Heart left ventricle (tissue), 16 donors: ENCODE measurements around the gene EPHB1. TPM values are rescaled to one million over a fixed set of nuclear protein-coding genes. Genes with fewer than 3 reads are reported as not detected.

Source experiments
- ATAC-seq, 4 donors: fragments of 200-7000 bp; cut with Tn5 transposase; one replicate each; pipeline ENCODE4 v1.9.1; 2020 to 2022; ENCODE audit warnings: moderate library complexity in 4 of 4, mild to moderate bottlenecking in 3 of 4, moderate number of reproducible peaks in 1 of 4
- DNase-seq, 5 donors: peaks; one replicate each; pipeline ENCODE4 v3.0.0-alpha.2; 2020
- H3K27ac ChIP-seq, 12 donors: fragments of 200-600 bp; sonication (generic) in 4 of 12; one replicate each; pipeline versions ENCODE4 v1.5.0 to v1.8.0; 2016 to 2022; ENCODE audit warnings: mild to moderate bottlenecking in 2 of 12
- H3K27me3 ChIP-seq, 9 donors: fragments of 200-600 bp; sonication (generic) in 2 of 9; one replicate each; pipeline versions ENCODE4 v1.5.1 to v1.8.0; 2016 to 2022; ENCODE audit warnings: mild to moderate bottlenecking in 3 of 9
- H3K36me3 ChIP-seq, 9 donors: fragments of 200-600 bp; sonication (generic) in 2 of 9; one replicate each; pipeline versions ENCODE4 v1.5.0 to v1.8.0; 2018 to 2022; ENCODE audit warnings: mild to moderate bottlenecking in 2 of 9
- H3K4me1 ChIP-seq, 12 donors: fragments of 200-600 bp; sonication (generic) in 4 of 12; one replicate each; pipeline versions ENCODE4 v1.5.0 to v1.8.0; 2016 to 2022; ENCODE audit warnings: mild to moderate bottlenecking in 3 of 12
- H3K4me3 ChIP-seq, 12 donors: fragments of 200-600 bp; sonication (generic) in 4 of 12; one replicate each; pipeline versions ENCODE4 v1.5.0 to v1.8.0; 2017 to 2022; ENCODE audit warnings: mild to moderate bottlenecking in 9 of 12, moderate library complexity in 4 of 12
- H3K9me3 ChIP-seq, 12 donors: fragments of 200-600 bp; sonication (generic) in 4 of 12; one replicate each; pipeline versions ENCODE4 v1.5.0 to v1.8.0; 2016 to 2022; ENCODE audit warnings: mild to moderate bottlenecking in 1 of 12
- POLR2A ChIP-seq, 2 donors: fragments of 450-650 bp; IDR thresholded peaks; one replicate each; pipeline ENCODE4 v1.6.1; 2017; ENCODE audit warnings: antibody characterized with exemption in 2 of 2, mild to moderate bottlenecking in 2 of 2, moderate library complexity in 2 of 2
- WGBS, 4 donors: extraction: QIAGEN DNeasy Blood & Tissue Kit in 2 of 4; methylation state at CpG; one replicate each; pipeline versions ENCODE4 v1.1.5 to v1.1.7; 2013 to 2018; 5-methylcytosine and 5-hydroxymethylcytosine counted together
- intact Hi-C, 10 donors: fragments of 100-400 bp; cut with DNase I; formaldehyde crosslinking; loops; one replicate each; pipeline versions ENCODE4 v1.11.1 to v1.14.2; 2022
- polyA plus RNA-seq, 2 donors: library from polyadenylated mRNA; stranded (reverse); fragments of 200-250 nt; gene quantifications; one replicate each; pipeline ENCODE4 v1.2.3, GENCODE V29; 2013
- total RNA-seq, 9 donors: library from RNA; depleted of rRNA in 2 of 9; stranded (reverse); fragments of >200 nt in 2 of 9; fragmentation: NEBNext Ultra II Directional in 3 of 9; extraction: Animal tissue kit (Norgen Biotek cat#: 25700) in 3 of 9; gene quantifications; one replicate each; pipeline versions ENCODE4 v1.1.0 to v1.2.4, GENCODE V29; 2016 to 2023
- TF ChIP-seq, protein P1 (sequence below), 12 donors: fragments of 200-600 bp; sonication (generic) in 4 of 12; IDR thresholded peaks; one replicate each; pipeline versions ENCODE4 v1.5.0 to v1.8.0; 2018 to 2022; ENCODE audit warnings: antibody characterized with exemption in 12 of 12, mild to moderate bottlenecking in 5 of 12
- donor health status: ischemic (EF 13 %, LVEDD 7.1; RV severe dilation, severe dysfunction).
- donor health status: healthy with polysubstance abuse.
- donor health status: DM: no; HTN: yes; CAD: no.
- donor health status: DM: no; HTN: no; CAD: no.
- donor health status: ischemic (EF 25% LVEDD 6.9; RV normal size, moderate dysfunction).
- donor health status: ischemic (EF 25% LVEDD 5.7; RV mildly dilated, moderate dysfunction).
- donor health status: healthy.
- donor health status: DM: yes; HTN: yes; CAD: no.
- donor health status: ischemic (EF 35%, LVEDD 5.7; RV mildly dilated, moderate dysfunction).
- donor health status: nonischemic (EF 11% LVEDD 7.7; RV severe dilation, severe dysfunction).
- donor health status: DM: yes; HTN: yes; CAD: no.
- donor health status: PGD.
- donor health status: ischemic (EF 29% LVEDD 5.4; RV normal size, mild dysfunction).
- donor health status: nonischemic (EF 23%, LVEDD 6.1; RV moderate dilation, normal function).

EPHB1 gene
- total and polyA plus RNA-seq, 11 donors, result 0.31 to 2.2 (median 1.1) TPM

DNA sequence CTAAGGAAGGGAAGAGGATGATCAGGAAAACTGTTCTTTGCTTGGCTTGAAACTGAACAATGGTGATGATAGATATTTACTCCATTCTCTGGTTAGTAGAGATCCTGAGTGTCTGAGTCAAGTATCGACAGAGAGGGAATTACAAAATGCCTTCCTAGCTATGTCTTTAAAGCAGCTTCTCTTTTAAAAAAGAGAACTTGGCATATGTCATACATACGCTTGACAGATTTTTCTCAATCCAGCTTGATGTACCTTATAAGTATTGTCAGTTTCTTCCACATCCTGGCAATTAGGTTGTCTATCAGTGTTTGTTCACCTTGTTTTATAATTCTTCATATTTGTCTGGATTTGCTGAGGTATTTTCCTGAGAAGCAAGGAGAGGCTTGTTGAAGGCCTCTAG, 5.0 kb upstream of the EPHB1 start:
- Histone ChIP-seq H3K4me1 (peaks cover 0 to 6% (median 0%) of the 10 kb centered on the region in 12 donors), H3K9me3 (no peaks in the 10 kb centered on the region), H3K27ac (no peak overlapping the region), H3K27me3 (peaks cover 0 to 6% (median 0%) of the 10 kb centered on the region in 9 donors), H3K36me3 (no peaks in the 10 kb centered on the region), H3K4me3 (no peak overlapping the region)
- WGBS, 4 donors, result 89 to 95% (median 92%) methylated on average over 2 of the region's 2 CpGs
- ATAC-seq (no peak), DNase-seq (no peak)
- intact Hi-C loops, result loop anchor here in 8 of 10 donors (5.0 to 10.0 kb wide), 6 partner anchors 435 to 1255 kb away; no protein-coding TSS in a partner anchor
- TF ChIP-seq, protein P1, sequence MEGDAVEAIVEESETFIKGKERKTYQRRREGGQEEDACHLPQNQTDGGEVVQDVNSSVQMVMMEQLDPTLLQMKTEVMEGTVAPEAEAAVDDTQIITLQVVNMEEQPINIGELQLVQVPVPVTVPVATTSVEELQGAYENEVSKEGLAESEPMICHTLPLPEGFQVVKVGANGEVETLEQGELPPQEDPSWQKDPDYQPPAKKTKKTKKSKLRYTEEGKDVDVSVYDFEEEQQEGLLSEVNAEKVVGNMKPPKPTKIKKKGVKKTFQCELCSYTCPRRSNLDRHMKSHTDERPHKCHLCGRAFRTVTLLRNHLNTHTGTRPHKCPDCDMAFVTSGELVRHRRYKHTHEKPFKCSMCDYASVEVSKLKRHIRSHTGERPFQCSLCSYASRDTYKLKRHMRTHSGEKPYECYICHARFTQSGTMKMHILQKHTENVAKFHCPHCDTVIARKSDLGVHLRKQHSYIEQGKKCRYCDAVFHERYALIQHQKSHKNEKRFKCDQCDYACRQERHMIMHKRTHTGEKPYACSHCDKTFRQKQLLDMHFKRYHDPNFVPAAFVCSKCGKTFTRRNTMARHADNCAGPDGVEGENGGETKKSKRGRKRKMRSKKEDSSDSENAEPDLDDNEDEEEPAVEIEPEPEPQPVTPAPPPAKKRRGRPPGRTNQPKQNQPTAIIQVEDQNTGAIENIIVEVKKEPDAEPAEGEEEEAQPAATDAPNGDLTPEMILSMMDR (IDR thresholded peaks at IDR 0.05), result no peak
- TF ChIP-seq POLR2A (IDR thresholded peaks at IDR 0.05), result no peak

DNA sequence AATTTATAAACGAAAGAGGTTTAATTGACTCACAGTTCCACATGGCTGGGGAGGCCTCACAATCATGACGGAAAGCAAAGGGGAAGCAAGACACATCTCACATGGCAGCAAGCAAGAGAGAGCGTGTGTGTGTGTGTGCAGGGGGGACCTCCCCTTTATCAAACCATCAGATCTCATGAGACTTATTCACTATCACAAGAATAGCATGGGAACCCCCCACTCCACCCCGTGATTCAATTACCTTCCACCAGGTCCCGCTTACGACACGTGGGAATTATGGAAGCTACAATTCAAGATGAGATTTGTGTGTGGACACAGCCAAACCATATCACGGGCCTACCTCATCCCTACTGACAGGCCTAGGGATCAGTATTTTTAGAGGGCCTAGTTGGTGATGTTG, 3.1 kb upstream of the EPHB1 start:
- peaks cover under 1 to 21% (median 16%) of the 10 kb centered on the region in 9 donors for H3K27me3 ChIP-seq
- no peak for ATAC-seq
- no peak overlapping the region for H3K27ac ChIP-seq
- intact Hi-C loops, result loop anchor here in 8 of 10 donors (2.0 to 10.0 kb wide), 7 partner anchors 433 to 1253 kb away; no protein-coding TSS in a partner anchor
- no peaks in the 10 kb centered on the region for H3K9me3 ChIP-seq
- peaks cover 0 to 22% (median 13%) of the 10 kb centered on the region in 12 donors for H3K4me1 ChIP-seq
- 91 to 94% (median 93%) methylated on average over 8 of the region's 8 CpGs for WGBS, 4 donors
- TF ChIP-seq, protein P1 (IDR thresholded peaks at IDR 0.05), result no peak
- TF ChIP-seq POLR2A (IDR thresholded peaks at IDR 0.05), result no peak
- H3K4me3 ChIP-seq, result no peak overlapping the region
- DNase-seq, result no peak
- H3K36me3 ChIP-seq, result no peaks in the 10 kb centered on the region

DNA sequence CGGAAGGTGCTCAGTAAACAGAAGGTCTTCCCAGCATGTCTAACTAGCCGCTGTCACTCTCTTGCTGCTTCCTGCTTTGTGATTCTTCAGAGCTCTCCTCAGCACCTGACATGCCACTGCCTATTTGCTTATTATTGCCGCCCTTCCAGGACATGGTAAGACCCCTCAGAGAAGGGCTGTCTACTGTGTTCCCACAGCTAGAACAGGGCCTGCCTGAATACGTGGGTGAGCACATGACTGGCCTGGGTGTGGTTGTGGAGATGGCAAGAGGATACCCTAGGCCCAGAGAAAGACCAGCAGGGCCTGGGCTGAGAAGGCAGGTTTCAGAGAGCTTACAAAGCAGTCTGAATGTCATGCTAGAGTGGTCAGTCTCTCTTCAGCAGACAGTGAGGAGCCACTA, 2.4 kb upstream of the EPHB1 start:
- Histone ChIP-seq H3K4me3 (no peak overlapping the region), H3K9me3 (no peaks in the 10 kb centered on the region), H3K4me1 (peaks cover 0 to 28% (median 16%) of the 10 kb centered on the region in 12 donors), H3K36me3 (no peaks in the 10 kb centered on the region), H3K27me3 (peaks cover 8 to 27% (median 23%) of the 10 kb centered on the region in 9 donors), H3K27ac (no peak overlapping the region)
- 82 to 94% (median 92%) methylated on average over 4 of the region's 4 CpGs for WGBS, 4 donors
- DNase-seq, result no peak
- no peak for ATAC-seq
- TF ChIP-seq, protein P1 (IDR thresholded peaks at IDR 0.05), result no peak
- TF ChIP-seq POLR2A (IDR thresholded peaks at IDR 0.05), result no peak
- intact Hi-C loops, result loop anchor here in 8 of 10 donors (2.0 to 10.0 kb wide), 7 partner anchors 432 to 1252 kb away; no protein-coding TSS in a partner anchor

DNA sequence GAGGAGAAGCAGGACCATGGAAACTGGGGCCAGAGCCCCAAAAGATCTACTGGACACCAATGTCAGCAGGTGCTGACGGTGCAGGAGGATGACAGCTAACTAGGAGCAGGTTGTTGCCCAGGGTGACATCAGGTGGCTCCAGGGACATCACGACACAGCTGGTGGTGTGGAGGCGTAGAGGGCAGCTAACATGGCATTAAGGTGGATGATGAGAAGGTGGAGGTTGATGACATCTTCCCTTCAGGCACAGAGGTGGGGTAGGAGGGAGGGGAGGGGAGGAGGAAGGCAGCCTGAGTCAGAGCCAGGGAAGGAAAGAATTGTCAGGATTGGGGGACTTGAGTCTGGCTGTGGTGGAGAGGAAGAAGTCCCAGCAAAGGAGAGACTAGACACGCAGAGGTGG, 1.5 kb upstream of the EPHB1 start:
- H3K4me1 ChIP-seq, result peaks cover 0 to 28% (median 16%) of the 10 kb centered on the region in 12 donors
- no peak overlapping the region for H3K27ac ChIP-seq
- no peaks in the 10 kb centered on the region for H3K36me3 ChIP-seq
- DNase-seq, result no peak
- 88 to 92% (median 92%) methylated on average over 4 of the region's 4 CpGs for whole genome bisulfite sequencing, 4 donors
- intact Hi-C loops, result loop anchor here in 8 of 10 donors (2.0 to 10.0 kb wide), 7 partner anchors 431 to 1251 kb away; no protein-coding TSS in a partner anchor
- no peak overlapping the region for H3K4me3 ChIP-seq
- H3K27me3 ChIP-seq, result peaks cover 8 to 32% (median 27%) of the 10 kb centered on the region in 9 donors
- TF ChIP-seq, protein P1 (IDR thresholded peaks at IDR 0.05), result no peak
- TF ChIP-seq POLR2A (IDR thresholded peaks at IDR 0.05), result no peak
- ATAC-seq, result no peak
- H3K9me3 ChIP-seq, result no peaks in the 10 kb centered on the region
